Mesenchymal stem cell (in vitro differentiated cells and primary cell): ENCODE data around the gene ASB7.
"Not testable (repeated sequence)": the region's sequence is repeated elsewhere in the genome, so short reads cannot be mapped to it uniquely, and the experiment has no call there.

Experiments
- DNase-seq: peaks from one replicate; pipeline ENCODE4 v3.0.0-alpha.2; 2013
- H2AFZ ChIP-seq: one replicate; pipeline ENCODE4 v1.6.1; 2013; ENCODE audit warnings: low read depth, mild to moderate bottlenecking, control low read depth, inconsistent platforms, low read length, moderate library complexity
- H2AK5ac ChIP-seq: 2 replicates; pipeline ENCODE4 v1.6.1; 2013; ENCODE audit warnings: low read length, moderate library complexity, mild to moderate bottlenecking, inconsistent platforms; ENCODE audit not compliant: severe bottlenecking
- H2BK120ac ChIP-seq: one replicate; pipeline ENCODE4 v1.6.1; 2013; ENCODE audit warnings: low read depth, mild to moderate bottlenecking, inconsistent platforms, low read length, moderate library complexity
- H2BK12ac ChIP-seq, 2 experiments: one replicate each; pipeline ENCODE4 v1.6.1; 2013; ENCODE audit warnings: inconsistent platforms in 2 of 2, low read length in 2 of 2, mild to moderate bottlenecking in 2 of 2, moderate library complexity in 2 of 2, control low read depth in 1 of 2
- H2BK15ac ChIP-seq: one replicate; pipeline ENCODE4 v1.6.1; 2013; ENCODE audit warnings: mild to moderate bottlenecking, low read depth, inconsistent platforms; ENCODE audit not compliant: poor library complexity, severe bottlenecking
- H2BK5ac ChIP-seq: 2 replicates; pipeline ENCODE4 v1.6.1; 2013; ENCODE audit warnings: low read depth, mild to moderate bottlenecking, low read length, control low read depth, inconsistent platforms; ENCODE audit not compliant: poor library complexity, severe bottlenecking
- H3K14ac ChIP-seq, 2 experiments: one replicate each; pipeline ENCODE4 v1.6.1; 2013; ENCODE audit warnings: inconsistent platforms in 2 of 2, low read length in 2 of 2, control low read depth in 1 of 2, mild to moderate bottlenecking in 1 of 2, moderate library complexity in 1 of 2
- H3K18ac ChIP-seq, 2 experiments: one replicate each; pipeline ENCODE4 v1.6.1; 2013; ENCODE audit warnings: inconsistent platforms in 2 of 2, low read length in 2 of 2, control low read depth in 1 of 2, low read depth in 1 of 2, mild to moderate bottlenecking in 1 of 2
- H3K23ac ChIP-seq, 2 experiments: one replicate each; pipeline ENCODE4 v1.6.1; 2013; ENCODE audit warnings: inconsistent platforms in 2 of 2, low read length in 2 of 2, mild to moderate bottlenecking in 2 of 2, moderate library complexity in 2 of 2, control low read depth in 1 of 2
- H3K27ac ChIP-seq: 2 replicates; pipeline ENCODE4 v1.5.1; 2013; ENCODE audit warnings: mild to moderate bottlenecking, moderate library complexity, low read length, control low read depth, inconsistent platforms; ENCODE audit not compliant: poor library complexity, severe bottlenecking
- H3K27me3 ChIP-seq, 2 experiments: 2 replicates each; pipeline versions ENCODE4 v1.6.1 to v1.7.0; 2013; ENCODE audit warnings: low read length in 2 of 2, mild to moderate bottlenecking in 2 of 2, moderate library complexity in 2 of 2, control low read depth in 1 of 2, inconsistent platforms in 1 of 2; ENCODE audit not compliant: control insufficient read depth in 1 of 2, insufficient read depth in 1 of 2
- H3K36me3 ChIP-seq, 2 experiments: 2 replicates each; pipeline versions ENCODE4 v1.6.1 to v1.7.0; 2013; ENCODE audit warnings: low read length in 2 of 2, control low read depth in 1 of 2, inconsistent platforms in 1 of 2, low read depth in 1 of 2, mild to moderate bottlenecking in 1 of 2; ENCODE audit not compliant: insufficient read depth in 2 of 2, control insufficient read depth in 1 of 2
- H3K4ac ChIP-seq, 2 experiments: one replicate each; pipeline ENCODE4 v1.6.1; 2013; ENCODE audit warnings: inconsistent platforms in 2 of 2, low read length in 2 of 2, mild to moderate bottlenecking in 2 of 2, moderate library complexity in 2 of 2, control low read depth in 1 of 2, low read depth in 1 of 2
- H3K4me1 ChIP-seq: 2 replicates; pipeline ENCODE4 v1.6.1; 2013; ENCODE audit warnings: low read depth, low read length, control low read depth; ENCODE audit not compliant: control insufficient read depth, insufficient read depth
- H3K4me2 ChIP-seq: 2 replicates; pipeline ENCODE4 v1.6.1; 2013; ENCODE audit warnings: low read length, mild to moderate bottlenecking, inconsistent platforms; ENCODE audit not compliant: poor library complexity, severe bottlenecking
- H3K4me3 ChIP-seq, 2 experiments: 2 replicates each; pipeline versions ENCODE4 v1.5.1 to v1.7.0; 2013; ENCODE audit warnings: low read length in 2 of 2, mild to moderate bottlenecking in 2 of 2, control low read depth in 1 of 2, low read depth in 1 of 2; ENCODE audit not compliant: insufficient read depth in 1 of 2
- H3K79me1 ChIP-seq: replicated peaks from 2 replicates; pipeline ENCODE4 v1.6.1; 2013; ENCODE audit warnings: mild to moderate bottlenecking, control low read depth, low read length, inconsistent platforms; ENCODE audit not compliant: poor library complexity, severe bottlenecking
- H3K9ac ChIP-seq: 2 replicates; pipeline ENCODE4 v1.7.0; 2013; ENCODE audit warnings: mild to moderate bottlenecking, low read length, moderate library complexity
- H3K9me3 ChIP-seq: 2 replicates; pipeline ENCODE4 v1.7.0; 2013; ENCODE audit warnings: mild to moderate bottlenecking, low read length; ENCODE audit not compliant: control insufficient read depth
- H4K8ac ChIP-seq: one replicate; pipeline ENCODE4 v1.6.1; 2013; ENCODE audit warnings: inconsistent platforms, mild to moderate bottlenecking, low read length, moderate library complexity
- H4K91ac ChIP-seq: one replicate; pipeline ENCODE4 v1.6.1; 2013; ENCODE audit warnings: mild to moderate bottlenecking, low read length, inconsistent platforms
- WGBS: methylation state at CpG from one replicate; pipeline ENCODE4 v1.1.7; 2013; ENCODE audit warnings: mixed read lengths; 5-methylcytosine and 5-hydroxymethylcytosine counted together

The ASB7 gene

GRCh38 chr15:100573526-100573925 is 28.9 kb upstream of the ASB7 start:
- H3K9ac ChIP-seq: no peak overlapping the region
- no peak overlapping the region for H3K23ac ChIP-seq
- peaks cover 7 to 39% of the 10 kb centered on the region in 2 experiments for H3K36me3 ChIP-seq
- no peak overlapping the region for H2BK15ac ChIP-seq
- H3K4me2 ChIP-seq: no peak overlapping the region
- H3K4me3 ChIP-seq: no peak overlapping the region
- no peak overlapping the region for H3K27ac ChIP-seq
- H3K4me1 ChIP-seq: peaks cover 2% of the 10 kb centered on the region
- H3K79me1 ChIP-seq: peaks cover 5% of the 10 kb centered on the region
- no peak overlapping the region for H2BK5ac ChIP-seq
- no peak overlapping the region for H2AFZ ChIP-seq
- no peak overlapping the region for H3K4ac ChIP-seq
- H2BK12ac ChIP-seq: no peak overlapping the region
- H2AK5ac ChIP-seq: no peak overlapping the region
- no peak overlapping the region for H4K8ac ChIP-seq
- no peak overlapping the region for H2BK120ac ChIP-seq
- DNase-seq: no peak
- no peak overlapping the region for H4K91ac ChIP-seq
- H3K14ac ChIP-seq: no peak overlapping the region
- H3K18ac ChIP-seq: no peak overlapping the region
- H3K27me3 ChIP-seq: no peaks in the 10 kb centered on the region
- H3K9me3 ChIP-seq: no peaks in the 10 kb centered on the region
- WGBS: over 99% methylated on average over 4 of the region's 4 CpGs

GRCh38 chr15:100580414-100580813 is 22.0 kb upstream of the ASB7 start:
- WGBS: 95% methylated on average over 4 of the region's 4 CpGs
- no peak overlapping the region for H2BK15ac ChIP-seq
- H3K4me3 ChIP-seq: no peak overlapping the region

GRCh38 chr15:100588638-100589242 is 13.6 kb upstream of the ASB7 start:
- Histone ChIP-seq H3K4me3 (no peak overlapping the region), H3K23ac (no peak overlapping the region), H4K91ac (no peak overlapping the region), H2AK5ac (no peak overlapping the region), H3K9ac (no peak overlapping the region), H3K27ac (no peak overlapping the region), H3K4me1 (no peaks in the 10 kb centered on the region), H2BK15ac (no peak overlapping the region), H3K4ac (no peak overlapping the region), H3K27me3 (no peaks in the 10 kb centered on the region), H3K36me3 (peaks cover 0 to 7% of the 10 kb centered on the region in 2 experiments), H2AFZ (no peak overlapping the region), H3K9me3 (peaks cover 32% of the 10 kb centered on the region), H2BK12ac (no peak overlapping the region), H2BK120ac (no peak overlapping the region), H3K4me2 (no peak overlapping the region), H4K8ac (no peak overlapping the region), H3K14ac (no peak overlapping the region), H2BK5ac (no peak overlapping the region), H3K18ac (no peak overlapping the region), H3K79me1 (peaks cover 34% of the 10 kb centered on the region)
- 100% methylated on average over 1 of the region's 1 CpG for WGBS
- DNase-seq: peak; percentile 9

More at GRCh38 chr15:100580414-100580813, 22.0 kb upstream of the ASB7 start:
- H2BK12ac ChIP-seq: no peak overlapping the region
- H3K9me3 ChIP-seq: no peaks in the 10 kb centered on the region
- no peak for DNase-seq
- no peak overlapping the region for H2AFZ ChIP-seq
- peaks cover 22% of the 10 kb centered on the region for H3K79me1 ChIP-seq
- H3K18ac ChIP-seq: no peak overlapping the region
- no peak overlapping the region for H4K91ac ChIP-seq
- H3K36me3 ChIP-seq: peaks cover 0 to 10% of the 10 kb centered on the region in 2 experiments
- no peak overlapping the region for H3K27ac ChIP-seq
- no peaks in the 10 kb centered on the region for H3K27me3 ChIP-seq
- no peak overlapping the region for H4K8ac ChIP-seq
- H3K9ac ChIP-seq: no peak overlapping the region
- no peaks in the 10 kb centered on the region for H3K4me1 ChIP-seq
- no peak overlapping the region for H3K23ac ChIP-seq
- H3K14ac ChIP-seq: no peak overlapping the region
- H3K4ac ChIP-seq: no peak overlapping the region
- no peak overlapping the region for H2AK5ac ChIP-seq
- H2BK120ac ChIP-seq: no peak overlapping the region
- H2BK5ac ChIP-seq: no peak overlapping the region
- H3K4me2 ChIP-seq: no peak overlapping the region

- not testable (repeated sequence) for H2AFZ ChIP-seq, H3K4ac ChIP-seq, H3K4me3 ChIP-seq, H4K8ac ChIP-seq, H3K23ac ChIP-seq, H3K14ac ChIP-seq, H4K91ac ChIP-seq, H3K4me1 ChIP-seq, DNase-seq, H3K9ac ChIP-seq, H2BK120ac ChIP-seq, H3K36me3 ChIP-seq, H2BK12ac ChIP-seq, H3K27me3 ChIP-seq, H3K27ac ChIP-seq, H2AK5ac ChIP-seq, H2BK5ac ChIP-seq, H3K18ac ChIP-seq, H3K4me2 ChIP-seq, H2BK15ac ChIP-seq
- peaks cover 31% of the 10 kb centered on the region for H3K79me1 ChIP-seq
- H3K9me3 ChIP-seq: peaks cover 32% of the 10 kb centered on the region
- WGBS: 88% methylated on average over 1 of the region's 2 CpGs
These were observed 11.2 kb upstream of the ASB7 start for GRCh38 chr15:100591163-100591562.
